GM23248 (cell line): ENCODE results near the gene PANK4. TPM values are rescaled to one million over a fixed set of nuclear protein-coding genes. Genes with fewer than 3 reads are reported as not detected.
"Not testable (repeated sequence)": the region's sequence is repeated elsewhere in the genome, so short reads cannot be mapped to it uniquely, and the experiment has no call there.

Source experiments
- DNase-seq: peaks from one replicate; pipeline ENCODE4 v3.0.0-alpha.2; 2015
- H2AFZ ChIP-seq: fragments of 200-600 bp; sonication (generic); 2 replicates; pipeline ENCODE4 v1.6.1; 2016; ENCODE audit warnings: antibody characterized with exemption
- H3F3A ChIP-seq: fragments of 200-600 bp; sonication (generic); 2 replicates; pipeline ENCODE4 v1.6.1; 2016; ENCODE audit warnings: mild to moderate bottlenecking, antibody characterized with exemption, mixed run types; ENCODE audit not compliant: insufficient read depth
- H3K27ac ChIP-seq: fragments of 200-600 bp; sonication (generic); 2 replicates; pipeline ENCODE4 v1.5.1; 2016; ENCODE audit warnings: mild to moderate bottlenecking
- H3K27me3 ChIP-seq: fragments of 200-600 bp; sonication (generic); replicated peaks from 2 replicates; pipeline ENCODE4 v1.6.1; 2016; ENCODE audit warnings: mild to moderate bottlenecking; ENCODE audit not compliant: insufficient read depth
- H3K36me3 ChIP-seq: fragments of 200-600 bp; sonication (generic); 2 replicates; pipeline ENCODE4 v1.6.1; 2016; ENCODE audit warnings: low read depth, mild to moderate bottlenecking
- H3K4me1 ChIP-seq: fragments of 200-600 bp; sonication (generic); 2 replicates; pipeline ENCODE4 v1.6.1; 2016; ENCODE audit warnings: mild to moderate bottlenecking; ENCODE audit not compliant: insufficient read depth
- H3K4me2 ChIP-seq: fragments of 200-600 bp; sonication (generic); one replicate; pipeline ENCODE4 v1.6.1; 2016; ENCODE audit warnings: mild to moderate bottlenecking; ENCODE audit not compliant: unreplicated experiment
- H3K4me3 ChIP-seq: fragments of 200-600 bp; sonication (generic); 2 replicates; pipeline ENCODE4 v1.5.1; 2016; ENCODE audit warnings: mild to moderate bottlenecking
- H3K79me2 ChIP-seq: fragments of 200-600 bp; sonication (generic); 2 replicates; pipeline ENCODE4 v1.6.1; 2016; ENCODE audit warnings: mild to moderate bottlenecking; ENCODE audit not compliant: insufficient read depth
- H3K9ac ChIP-seq: fragments of 200-600 bp; sonication (generic); 2 replicates; pipeline ENCODE4 v1.6.1; 2016; ENCODE audit warnings: mild to moderate bottlenecking
- H3K9me2 ChIP-seq: fragments of 200-600 bp; sonication (generic); 2 replicates; pipeline ENCODE4 v1.6.1; 2016; ENCODE audit warnings: mixed run types, mild to moderate bottlenecking, moderate library complexity; ENCODE audit not compliant: insufficient read depth
- H3K9me3 ChIP-seq: fragments of 200-600 bp; sonication (generic); one replicate; pipeline ENCODE4 v1.6.1; 2017; ENCODE audit warnings: low read depth
- H4K20me1 ChIP-seq: fragments of 200-600 bp; sonication (generic); 2 replicates; pipeline ENCODE4 v1.6.0; 2016; ENCODE audit not compliant: insufficient read depth
- EZH2 ChIP-seq: fragments of 200-600 bp; sonication (generic); IDR thresholded peaks from 2 replicates; pipeline ENCODE4 v1.6.1; 2018; ENCODE audit warnings: antibody characterized with exemption, mild to moderate bottlenecking; ENCODE audit not compliant: insufficient read depth, poor library complexity, severe bottlenecking
- EZH2phosphoT487 ChIP-seq: fragments of 200-600 bp; sonication (generic); IDR thresholded peaks from 2 replicates; pipeline ENCODE4 v1.6.1; 2018; ENCODE audit warnings: antibody characterized with exemption, moderate library complexity, mild to moderate bottlenecking, low read depth; ENCODE audit not compliant: insufficient read depth
- WGBS, 2 experiments: methylation state at CpG; one replicate each; pipeline ENCODE4 v1.1.6; 2015 to 2017; ENCODE audit warnings: low lambda C conversion rate in 2 of 2, low coverage in 1 of 2; ENCODE audit errors: missing lambda C conversion rate in 2 of 2; 5-methylcytosine and 5-hydroxymethylcytosine counted together
- in situ Hi-C: fragments of 300-500 bp; cut with MboI; formaldehyde crosslinking; loops from 2 replicates; pipeline ENCODE4 v1.15.0; 2020
- polyA plus RNA-seq: library from polyadenylated mRNA; unstranded; fragments of >200 nt; fragmentation: Nextera tagmentation; extraction: Ambion mirVana; gene quantifications from 2 replicates; pipeline ENCODE4 v1.2.1, GENCODE V29; 2016
- total RNA-seq: library from RNA; depleted of rRNA; stranded (reverse); fragments of >200 nt; shearing (Covaris generic); gene quantifications from 2 replicates; pipeline ENCODE4 v1.2.3, GENCODE V29; 2014

The PANK4 gene
- total and polyA plus RNA-seq, 2 experiments from 2014 or later: 15.5 to 29.7 TPM

GRCh38 chr1:2462819-2463218, 63.6 kb downstream of the PANK4 start:
- Histone ChIP-seq H3K4me1 (no peaks in the 10 kb centered on the region), H4K20me1 (no peaks in the 10 kb centered on the region), H3K4me2 (no peak overlapping the region), H3K4me3 (no peak overlapping the region), H3K79me2 (no peaks in the 10 kb centered on the region), H3K9me3 (no peaks in the 10 kb centered on the region), H3F3A (no peaks in the 10 kb centered on the region), H3K9ac (no peak overlapping the region), H3K27me3 (peaks cover 32% of the 10 kb centered on the region), H3K36me3 (no peaks in the 10 kb centered on the region), H2AFZ (no peak overlapping the region), H3K9me2 (no peaks in the 10 kb centered on the region), H3K27ac (no peak overlapping the region)
- TF ChIP-seq EZH2: no peak
- TF ChIP-seq EZH2phosphoT487: no peak
- DNase-seq: no peak
- WGBS, 2 experiments: 3 to 5% methylated on average over 15 of the region's 15 CpGs
- in situ Hi-C loops: no loop called here

GRCh38 chr1:2460996-2461751, 65.2 kb downstream of the PANK4 start:
- no peak overlapping the region for H3K9ac ChIP-seq
- no peak overlapping the region for H3K4me3 ChIP-seq
- H3K9me2 ChIP-seq: no peaks in the 10 kb centered on the region
- H3K9me3 ChIP-seq: no peaks in the 10 kb centered on the region
- no peaks in the 10 kb centered on the region for H3K36me3 ChIP-seq
- H3K4me1 ChIP-seq: no peaks in the 10 kb centered on the region
- H4K20me1 ChIP-seq: no peaks in the 10 kb centered on the region
- H3F3A ChIP-seq: no peaks in the 10 kb centered on the region
- peaks cover 32% of the 10 kb centered on the region for H3K27me3 ChIP-seq
- no peak overlapping the region for H3K27ac ChIP-seq
- TF ChIP-seq EZH2 (no peak), EZH2phosphoT487 (no peak)
- DNase-seq: no peak
- 30 to 34% methylated on average over 10 to 17 of the region's 18 CpGs for WGBS, 2 experiments
- no peak overlapping the region for H2AFZ ChIP-seq
- no peaks in the 10 kb centered on the region for H3K79me2 ChIP-seq
- in situ Hi-C loops: no loop called here
- H3K4me2 ChIP-seq: no peak overlapping the region

GRCh38 chr1:2460203-2460602, 66.2 kb downstream of the PANK4 start:
- in situ Hi-C loops: no loop called here

GRCh38 chr1:2459757-2460156, 66.6 kb downstream of the PANK4 start:
- H3K27ac ChIP-seq: no peak overlapping the region
- no peaks in the 10 kb centered on the region for H3F3A ChIP-seq
- H3K79me2 ChIP-seq: no peaks in the 10 kb centered on the region
- H3K9me3 ChIP-seq: no peaks in the 10 kb centered on the region
- peak; percentile 62 for DNase-seq
- TF ChIP-seq EZH2: no peak
- TF ChIP-seq EZH2phosphoT487: no peak
- no peak overlapping the region for H3K9ac ChIP-seq
- H2AFZ ChIP-seq: no peak overlapping the region
- H3K4me3 ChIP-seq: no peak overlapping the region
- peaks cover 25% of the 10 kb centered on the region for H3K27me3 ChIP-seq
- H3K4me2 ChIP-seq: no peak overlapping the region
- in situ Hi-C loops: no loop called here
- H4K20me1 ChIP-seq: no peaks in the 10 kb centered on the region
- no peaks in the 10 kb centered on the region for H3K9me2 ChIP-seq
- no peaks in the 10 kb centered on the region for H3K4me1 ChIP-seq
- WGBS, 2 experiments: 24 to 31% methylated on average over 23 of the region's 23 CpGs
- no peaks in the 10 kb centered on the region for H3K36me3 ChIP-seq

More at GRCh38 chr1:2460203-2460602, 66.2 kb downstream of the PANK4 start:
- no peaks in the 10 kb centered on the region for H3K36me3 ChIP-seq
- no peaks in the 10 kb centered on the region for H3K4me1 ChIP-seq
- H3K9me3 ChIP-seq: no peaks in the 10 kb centered on the region
- H3K4me3 ChIP-seq: no peak overlapping the region
- H3K27me3 ChIP-seq: peaks cover 30% of the 10 kb centered on the region
- no peak overlapping the region for H3K9ac ChIP-seq
- no peak for DNase-seq
- no peak overlapping the region for H3K4me2 ChIP-seq
- no peak overlapping the region for H2AFZ ChIP-seq
- H4K20me1 ChIP-seq: no peaks in the 10 kb centered on the region
- no peak for TF ChIP-seq EZH2phosphoT487
- no peak for TF ChIP-seq EZH2
- H3F3A ChIP-seq: no peaks in the 10 kb centered on the region
- H3K27ac ChIP-seq: no peak overlapping the region
- WGBS, 2 experiments: 35 to 46% methylated on average over 8 of the region's 8 CpGs
- H3K9me2 ChIP-seq: no peaks in the 10 kb centered on the region
- no peaks in the 10 kb centered on the region for H3K79me2 ChIP-seq

GRCh38 chr1:2459102-2459753, 67.2 kb downstream of the PANK4 start:
- H3K36me3 ChIP-seq, H2AFZ ChIP-seq, H3K9me3 ChIP-seq, H3K4me1 ChIP-seq, DNase-seq, H3F3A ChIP-seq, H3K9me2 ChIP-seq, in situ Hi-C loops, H4K20me1 ChIP-seq, H3K4me2 ChIP-seq, H3K9ac ChIP-seq, H3K27ac ChIP-seq, H3K79me2 ChIP-seq, H3K4me3 ChIP-seq: not testable (repeated sequence)
- 64 to 78% methylated on average over 6 to 16 of the region's 16 CpGs for WGBS, 2 experiments
- peaks cover 21% of the 10 kb centered on the region for H3K27me3 ChIP-seq
